ENCODE results near the gene IL2RA.

The IL2RA gene

GRCh38 chr10:6095810-6096570 lies 33.8 kb upstream of the IL2RA start:
- no peak overlapping the region for H3K4me3 ChIP-seq (ENCODE audit: low read length)
- H3K27me3 ChIP-seq (ENCODE audit: control insufficient read depth, insufficient read depth, low read length) = no peaks in the 10 kb centered on the region
- no peak overlapping the region for H3K27ac ChIP-seq (ENCODE audit: low read depth, low read length)
- H3K36me3 ChIP-seq (ENCODE audit: control insufficient read depth, insufficient read depth, low read length) = no peaks in the 10 kb centered on the region
- no peaks in the 10 kb centered on the region for H3K4me1 ChIP-seq (ENCODE audit: control insufficient read depth, insufficient read depth, low read length)
- H3K9ac ChIP-seq (ENCODE audit: low read length) = no peak overlapping the region

- no peaks in the 10 kb centered on the region for H3K27me3 ChIP-seq (ENCODE audit: control insufficient read depth, insufficient read depth, low read length)
- no peak overlapping the region for H3K27ac ChIP-seq (ENCODE audit: low read depth, low read length)
- no peak overlapping the region for H3K9ac ChIP-seq (ENCODE audit: low read length)
- no peak overlapping the region for H3K4me3 ChIP-seq (ENCODE audit: low read length)
- H3K4me1 ChIP-seq (ENCODE audit: control insufficient read depth, insufficient read depth, low read length) = peaks cover 5% of the 10 kb centered on the region
- H3K36me3 ChIP-seq (ENCODE audit: control insufficient read depth, insufficient read depth, low read length) = no peaks in the 10 kb centered on the region
Measured at GRCh38 chr10:6092731-6093130, 30.6 kb upstream of the IL2RA start.

- no peak overlapping the region for H3K4me3 ChIP-seq (ENCODE audit: low read length)
Measured at GRCh38 chr10:6091630-6092029, 29.5 kb upstream of the IL2RA start.

GRCh38 chr10:6089334-6090219 lies 27.4 kb upstream of the IL2RA start:
- Histone ChIP-seq H3K4me1 (ENCODE audit: control insufficient read depth, insufficient read depth, low read length) (peaks cover 8% of the 10 kb centered on the region), H3K27ac (ENCODE audit: low read depth, low read length) (peak overlapping the region; percentile 67), H3K4me3 (ENCODE audit: low read length) (peak overlapping the region; percentile 73), H3K9ac (ENCODE audit: low read length) (peak overlapping the region; percentile 26), H3K27me3 (ENCODE audit: control insufficient read depth, insufficient read depth, low read length) (no peaks in the 10 kb centered on the region), H3K36me3 (ENCODE audit: control insufficient read depth, insufficient read depth, low read length) (no peaks in the 10 kb centered on the region)

More at GRCh38 chr10:6091630-6092029, 29.5 kb upstream of the IL2RA start:
- Histone ChIP-seq H3K36me3 (ENCODE audit: control insufficient read depth, insufficient read depth, low read length) (no peaks in the 10 kb centered on the region), H3K27me3 (ENCODE audit: control insufficient read depth, insufficient read depth, low read length) (no peaks in the 10 kb centered on the region), H3K4me1 (ENCODE audit: control insufficient read depth, insufficient read depth, low read length) (peaks cover 5% of the 10 kb centered on the region), H3K27ac (ENCODE audit: low read depth, low read length) (no peak overlapping the region), H3K9ac (ENCODE audit: low read length) (no peak overlapping the region)

- peaks cover 8% of the 10 kb centered on the region for H3K4me1 ChIP-seq (ENCODE audit: control insufficient read depth, insufficient read depth, low read length)
- H3K36me3 ChIP-seq (ENCODE audit: control insufficient read depth, insufficient read depth, low read length) = no peaks in the 10 kb centered on the region
- H3K27ac ChIP-seq (ENCODE audit: low read depth, low read length) = peak within 1 kb of the TSS; percentile 67
- no peaks in the 10 kb centered on the region for H3K27me3 ChIP-seq (ENCODE audit: control insufficient read depth, insufficient read depth, low read length)
- peak within 1 kb of the TSS; percentile 73 for H3K4me3 ChIP-seq (ENCODE audit: low read length)
- H3K9ac ChIP-seq (ENCODE audit: low read length) = peak within 1 kb of the TSS; percentile 26
Measured at GRCh38 chr10:6088721-6089333, 26.7 kb upstream of the IL2RA start, which contains the start of gene RBM17. TSS of gene RBM17 (plus strand) at chr10:6089034. CDS start at chr10:6097066, 8,032 bp downstream.

GRCh38 chr10:6086375-6087233 lies 24.4 kb upstream of the IL2RA start:
- no peaks in the 10 kb centered on the region for H3K27me3 ChIP-seq (ENCODE audit: control insufficient read depth, insufficient read depth, low read length)
- H3K27ac ChIP-seq (ENCODE audit: low read depth, low read length) = peak overlapping the region; percentile 14
- no peaks in the 10 kb centered on the region for H3K36me3 ChIP-seq (ENCODE audit: control insufficient read depth, insufficient read depth, low read length)
- peak overlapping the region; percentile 32 for H3K9ac ChIP-seq (ENCODE audit: low read length)
- peaks cover 8% of the 10 kb centered on the region for H3K4me1 ChIP-seq (ENCODE audit: control insufficient read depth, insufficient read depth, low read length)
- peak overlapping the region; percentile 58 for H3K4me3 ChIP-seq (ENCODE audit: low read length)

GRCh38 chr10:6083523-6084475 lies 21.6 kb upstream of the IL2RA start:
- H3K4me1 ChIP-seq (ENCODE audit: control insufficient read depth, insufficient read depth, low read length) = peaks cover 5% of the 10 kb centered on the region
- no peak overlapping the region for H3K9ac ChIP-seq (ENCODE audit: low read length)
- H3K27me3 ChIP-seq (ENCODE audit: control insufficient read depth, insufficient read depth, low read length) = no peaks in the 10 kb centered on the region
- H3K36me3 ChIP-seq (ENCODE audit: control insufficient read depth, insufficient read depth, low read length) = no peaks in the 10 kb centered on the region
- no peak overlapping the region for H3K27ac ChIP-seq (ENCODE audit: low read depth, low read length)
- no peak overlapping the region for H3K4me3 ChIP-seq (ENCODE audit: low read length)

GRCh38 chr10:6082496-6083395 lies 20.6 kb upstream of the IL2RA start:
- Histone ChIP-seq H3K27ac (ENCODE audit: low read depth, low read length) (no peak overlapping the region), H3K36me3 (ENCODE audit: control insufficient read depth, insufficient read depth, low read length) (no peaks in the 10 kb centered on the region), H3K9ac (ENCODE audit: low read length) (no peak overlapping the region), H3K27me3 (ENCODE audit: control insufficient read depth, insufficient read depth, low read length) (no peaks in the 10 kb centered on the region), H3K4me1 (ENCODE audit: control insufficient read depth, insufficient read depth, low read length) (peaks cover 3% of the 10 kb centered on the region), H3K4me3 (ENCODE audit: low read length) (no peak overlapping the region)

- Histone ChIP-seq H3K4me1 (ENCODE audit: control insufficient read depth, insufficient read depth, low read length) (no peaks in the 10 kb centered on the region), H3K27me3 (ENCODE audit: control insufficient read depth, insufficient read depth, low read length) (no peaks in the 10 kb centered on the region), H3K9ac (ENCODE audit: low read length) (no peak overlapping the region), H3K36me3 (ENCODE audit: control insufficient read depth, insufficient read depth, low read length) (no peaks in the 10 kb centered on the region), H3K4me3 (ENCODE audit: low read length) (no peak overlapping the region), H3K27ac (ENCODE audit: low read depth, low read length) (no peak overlapping the region)
Measured at GRCh38 chr10:6080417-6080973, 18.3 kb upstream of the IL2RA start.

GRCh38 chr10:6079044-6079443 lies 16.9 kb upstream of the IL2RA start:
- H3K36me3 ChIP-seq (ENCODE audit: control insufficient read depth, insufficient read depth, low read length) = no peaks in the 10 kb centered on the region
- no peak overlapping the region for H3K4me3 ChIP-seq (ENCODE audit: low read length)
- no peak overlapping the region for H3K27ac ChIP-seq (ENCODE audit: low read depth, low read length)
- H3K4me1 ChIP-seq (ENCODE audit: control insufficient read depth, insufficient read depth, low read length) = no peaks in the 10 kb centered on the region
- H3K9ac ChIP-seq (ENCODE audit: low read length) = no peak overlapping the region
- no peaks in the 10 kb centered on the region for H3K27me3 ChIP-seq (ENCODE audit: control insufficient read depth, insufficient read depth, low read length)

Data from rectal smooth muscle tissue (tissue), 1 donor.